Stimulated activated CD4-positive, alpha-beta T cell treated with anti-CD3 and anti-CD28 coated beads, Interleukin-2, amount 100 ng/mL, for 4 hours (primary cell): Measurements from ENCODE around the gene UBTF.

Experiments
- DNase-seq: peaks from one replicate; pipeline ENCODE4 v3.0.0-alpha.2; 2020; ENCODE audit warnings: low read depth

UBTF gene

DNA sequence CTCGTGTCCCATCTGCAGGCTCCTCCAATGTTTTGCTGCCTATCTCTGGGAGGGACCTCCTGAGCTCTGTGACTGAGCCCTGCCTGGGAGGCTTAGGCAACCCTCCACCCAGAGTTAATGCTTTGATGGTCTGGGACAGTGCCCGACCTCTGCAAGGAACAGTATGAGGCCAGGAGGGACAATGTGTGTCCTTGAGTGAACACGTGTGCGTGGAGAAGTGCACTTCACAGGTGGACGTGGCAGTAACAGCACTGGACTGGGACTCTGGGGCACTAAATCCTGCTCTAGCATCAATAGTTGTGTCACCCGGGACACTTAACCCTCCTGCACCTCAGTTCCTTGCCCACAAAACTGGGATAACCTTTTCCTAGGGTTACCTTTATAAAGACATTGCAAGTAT, 4.6 kb downstream of the UBTF start:
- DNase-seq, result no peak

GRCh38 chr17:44214230-44214494, 5.3 kb downstream of the UBTF start:
- DNase-seq, result no peak

DNA sequence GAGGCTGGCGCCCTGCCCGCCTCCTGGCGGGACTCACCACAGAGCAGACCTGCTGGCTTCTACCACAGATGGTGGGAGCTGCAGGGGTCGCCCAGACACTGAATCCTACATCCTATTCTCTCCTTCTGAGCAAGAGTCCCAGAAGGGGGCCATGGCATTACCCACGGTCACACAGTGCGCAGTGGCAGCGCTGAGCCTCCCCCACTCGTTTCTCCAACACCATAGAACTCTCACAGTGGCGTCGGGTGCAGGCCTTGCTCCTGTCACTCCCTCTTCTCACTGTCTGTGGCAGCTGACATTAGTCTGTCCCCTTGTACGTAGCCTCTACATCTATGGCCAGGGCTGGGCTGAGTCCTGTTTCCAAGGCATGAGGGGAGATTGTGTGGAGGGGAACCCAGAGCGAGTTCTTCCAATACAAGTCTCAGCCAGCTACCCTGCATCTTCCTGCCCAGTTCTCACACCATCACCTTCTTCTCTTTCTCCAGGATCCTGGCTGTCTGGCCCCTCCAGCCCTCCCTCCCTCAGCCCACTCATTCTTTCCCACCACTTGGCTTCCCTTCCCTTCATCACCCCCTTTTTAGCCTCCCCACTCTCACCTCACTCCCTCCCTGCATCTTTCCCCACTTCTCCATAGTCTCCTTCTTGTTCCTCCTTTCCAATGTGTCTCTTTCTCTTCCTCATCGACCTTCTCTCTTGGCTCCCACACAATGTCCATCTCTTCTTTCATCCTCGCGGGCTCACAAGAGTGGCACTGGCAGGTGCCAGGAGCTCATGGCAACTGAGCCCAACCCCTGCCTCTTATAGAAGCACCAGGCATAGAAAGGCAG, 5.9 kb downstream of the UBTF start:
- DNase-seq, result no peak

- DNase-seq, result no peak
These were observed 6.7 kb downstream of the UBTF start for GRCh38 chr17:44212507-44213402.

GRCh38 chr17:44211281-44212265, 7.9 kb downstream of the UBTF start:
- no peak for DNase-seq

DNA sequence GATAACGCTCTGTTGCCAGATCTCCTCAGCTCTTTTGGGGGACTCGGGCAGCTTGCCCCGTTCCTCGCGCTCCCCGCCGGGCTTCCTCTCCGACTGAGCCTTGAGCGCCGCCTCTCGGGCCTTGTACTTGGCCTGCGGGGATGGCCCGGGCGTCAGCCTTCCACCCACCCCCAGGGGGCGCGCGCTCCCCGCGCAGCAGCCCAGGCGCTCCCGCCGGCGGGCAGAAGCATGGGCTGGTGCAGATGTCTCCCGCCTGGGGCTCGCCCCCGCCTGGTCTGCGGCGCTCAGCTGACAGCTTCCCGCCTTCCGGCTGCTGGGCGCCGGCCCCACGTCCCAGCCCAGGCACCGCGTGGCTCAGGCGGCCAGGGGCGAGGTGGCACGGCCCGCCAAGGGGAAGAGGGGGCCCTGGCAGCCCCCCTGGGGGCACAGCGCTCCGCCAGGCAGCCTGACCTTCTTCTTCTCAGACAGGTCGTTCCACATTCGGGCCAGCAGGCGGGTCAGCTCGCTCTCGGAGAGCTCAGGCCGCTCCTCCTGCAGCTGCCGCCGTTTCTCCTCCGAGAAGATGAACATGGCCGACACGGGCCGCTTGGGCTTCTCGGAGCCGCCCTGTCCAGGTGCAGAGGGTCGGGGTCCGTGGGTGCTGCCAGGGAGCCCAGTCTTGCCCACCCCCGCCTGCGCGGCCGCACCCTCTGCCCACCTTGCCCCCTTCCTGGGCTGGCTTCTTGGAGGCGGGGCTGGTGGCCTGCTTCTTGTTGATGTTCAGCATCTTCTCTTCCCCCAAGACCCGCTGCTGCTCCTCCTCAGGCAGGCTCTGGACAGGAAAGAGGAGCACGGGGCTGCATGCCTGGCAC, 8.9 kb downstream of the UBTF start:
- DNase-seq, result peak; percentile 85

- no peak for DNase-seq
These were observed 9.6 kb downstream of the UBTF start for GRCh38 chr17:44209786-44210341.

- DNase-seq, result no peak
These were observed 11.7 kb downstream of the UBTF start for GRCh38 chr17:44207743-44208142.

DNA sequence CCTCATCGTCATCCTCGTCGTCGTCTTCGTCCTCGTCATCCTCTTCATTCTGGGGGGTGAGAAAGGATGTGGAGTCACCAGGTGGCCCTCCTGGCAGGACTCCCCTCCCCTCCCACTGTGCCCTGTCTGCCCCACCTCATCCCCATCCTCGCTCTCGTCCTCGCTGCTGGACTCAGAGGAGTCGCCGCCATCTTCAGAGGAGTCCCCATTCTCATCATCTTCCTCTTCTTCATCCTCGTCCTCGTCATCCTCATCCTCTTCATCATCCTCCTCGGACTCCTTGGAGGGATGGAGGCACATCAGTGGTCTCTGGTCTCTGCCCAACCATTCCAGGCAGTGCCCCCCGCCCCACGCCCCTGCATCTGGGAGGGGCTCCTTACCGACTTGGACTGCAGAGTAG, 12.2 kb downstream of the UBTF start:
- DNase-seq, result no peak

DNA sequence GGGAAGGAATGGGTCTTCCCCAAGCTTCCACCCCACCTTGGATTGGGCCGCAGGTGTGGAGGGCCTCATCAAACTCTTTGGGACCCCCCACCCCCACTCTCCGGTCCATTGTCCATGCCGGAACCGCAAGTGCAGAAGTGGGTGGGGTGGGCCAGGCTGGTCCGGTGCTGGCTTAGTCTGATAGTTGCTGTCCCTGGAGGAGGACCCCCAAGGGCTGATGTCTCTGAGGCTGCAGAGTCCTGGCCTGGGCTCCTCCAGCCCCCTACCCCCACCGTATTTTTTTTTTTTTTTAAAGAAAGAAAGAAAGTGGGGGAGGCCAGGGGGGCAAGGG, 12.7 kb downstream of the UBTF start:
- DNase-seq, result no peak

- no peak for DNase-seq
These were observed 13.3 kb downstream of the UBTF start for GRCh38 chr17:44205962-44206824.

GRCh38 chr17:44204441-44204882, 15.0 kb downstream of the UBTF start:
- no peak for DNase-seq

DNA sequence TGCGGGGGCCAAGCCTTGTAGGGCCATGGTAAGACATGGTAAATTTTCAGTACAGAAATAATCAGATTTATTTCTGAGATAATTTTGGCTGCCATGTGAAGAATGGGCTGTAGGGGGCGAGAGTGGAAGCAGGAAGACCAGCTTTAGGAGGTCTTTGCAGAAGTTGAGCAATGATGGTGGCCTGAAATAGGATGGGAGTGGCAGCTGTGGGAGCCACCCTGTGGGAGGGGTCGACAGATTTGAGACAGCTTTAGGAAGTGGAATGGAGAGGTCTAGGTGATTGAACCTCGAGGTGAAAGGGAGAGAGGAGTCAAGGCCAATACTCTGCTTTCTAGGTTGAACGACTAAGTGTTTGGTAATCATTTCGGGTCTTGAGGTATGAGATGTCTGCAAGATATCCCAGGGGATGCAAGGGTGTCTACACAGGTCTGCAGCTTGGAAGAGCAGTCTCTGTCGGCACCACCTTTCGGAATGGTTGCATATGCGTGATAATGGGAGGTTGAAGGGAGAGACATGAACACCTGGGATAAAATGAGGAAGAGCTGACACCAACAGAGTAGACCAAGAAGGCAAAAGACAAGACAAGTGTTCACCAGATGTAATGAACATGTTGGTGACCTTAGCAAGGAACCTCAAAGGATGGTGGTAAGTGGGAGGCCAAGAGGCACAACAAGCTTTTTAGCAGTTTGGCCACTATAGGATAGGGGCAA, 15.6 kb downstream of the UBTF start:
- DNase-seq, result no peak

DNA sequence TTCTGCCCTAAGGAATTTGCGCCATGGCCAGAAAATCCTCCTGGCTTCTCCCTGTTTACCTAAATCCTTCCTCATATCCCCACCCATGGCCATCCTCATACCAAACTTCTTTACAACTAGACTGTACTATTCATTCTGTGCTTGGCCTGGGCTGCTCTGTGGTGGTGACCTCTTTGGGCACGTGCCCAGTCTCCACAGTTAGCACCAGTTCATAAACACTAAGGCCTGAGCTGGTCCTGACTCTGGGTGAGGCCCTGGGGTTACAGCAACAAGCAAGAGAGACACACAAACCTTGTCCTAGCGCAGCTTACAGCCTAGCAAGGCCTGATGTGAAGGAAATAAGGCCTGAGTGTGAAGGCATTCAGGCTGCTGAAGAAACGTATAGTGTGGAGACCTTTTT, 16.7 kb downstream of the UBTF start:
- DNase-seq, result no peak

DNA sequence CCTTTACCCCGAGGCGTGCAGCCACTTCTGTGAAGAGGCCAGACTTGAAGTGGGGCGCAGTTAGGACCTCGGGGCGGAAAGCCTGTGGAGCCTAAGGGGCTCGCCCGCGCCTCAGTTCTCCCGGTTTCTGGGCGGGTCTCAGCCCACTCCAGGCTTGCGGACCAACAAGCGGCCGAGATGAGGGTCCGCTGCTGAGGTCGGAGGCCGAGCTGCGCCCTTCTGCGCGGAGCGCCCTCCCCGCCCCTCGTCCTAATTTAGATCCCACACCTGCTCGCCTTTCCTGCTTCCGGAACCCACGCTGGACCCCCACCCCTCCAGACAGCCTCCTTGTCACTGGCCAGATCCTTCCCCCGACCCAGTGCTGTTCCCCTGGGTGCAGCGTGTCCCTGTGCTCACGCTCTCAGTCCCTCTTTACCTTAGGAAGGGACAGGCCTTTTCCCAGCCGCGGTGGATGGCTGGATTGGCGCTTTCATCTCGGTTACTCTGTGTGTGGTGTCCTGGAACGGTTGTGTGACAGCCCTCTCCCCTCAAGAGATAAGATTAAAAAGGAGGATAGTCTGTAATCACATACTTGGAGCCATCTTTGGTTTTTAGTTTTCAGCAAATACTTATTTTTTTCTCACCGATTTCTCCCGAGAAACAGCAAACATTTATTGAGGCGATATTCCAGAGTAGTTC, 18.9 kb downstream of the UBTF start:
- no peak for DNase-seq

- peak; percentile 100 for DNase-seq
These were observed 19.7 kb downstream of the UBTF start, which contains the start of gene ATXN7L3 for GRCh38 chr17:44199553-44200477. ATXN7L3 (minus strand) TSS chr17:44199884; CDS start chr17:44198070, 1,814 bp downstream.

DNA sequence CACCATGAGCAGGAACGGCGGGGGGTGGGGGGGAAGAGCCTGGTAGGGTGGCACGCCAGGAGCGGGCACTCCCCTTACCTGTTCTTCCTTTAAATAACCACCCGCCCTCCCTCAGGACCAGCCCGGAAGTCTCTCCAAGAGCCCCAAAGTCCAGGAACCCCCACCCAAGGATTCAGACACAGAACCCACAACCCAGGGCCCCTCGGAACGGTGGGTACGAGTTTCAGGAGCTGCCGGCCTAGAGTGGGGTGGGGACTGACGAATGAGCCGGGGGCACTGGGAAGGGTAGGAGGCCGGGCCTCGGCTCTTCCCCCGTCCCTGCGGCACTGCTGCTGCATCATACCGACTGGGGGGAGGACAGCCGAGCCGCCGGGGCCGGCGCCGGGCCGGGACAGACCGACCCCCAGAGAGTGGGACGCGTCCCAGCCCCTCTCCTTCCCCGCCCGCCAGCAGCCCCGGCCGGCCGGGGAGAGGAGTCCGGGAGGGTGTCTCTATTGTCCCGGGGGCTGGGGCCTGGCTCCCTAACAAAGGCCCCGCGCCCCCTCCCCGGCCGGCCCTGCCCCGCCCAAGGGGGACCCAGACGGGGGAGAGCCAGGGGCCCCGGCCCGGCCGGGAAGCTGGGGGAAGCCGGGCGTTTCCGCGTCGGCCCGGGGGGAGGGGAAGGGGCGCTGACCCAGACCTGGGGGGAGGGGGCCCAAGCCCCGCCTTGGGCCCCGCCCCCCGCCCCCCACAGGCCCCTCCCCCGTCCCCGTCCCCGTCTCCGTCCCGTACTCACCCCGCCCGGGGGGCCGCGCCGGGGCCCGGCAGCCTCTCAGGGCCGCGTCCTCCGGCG, 20.5 kb downstream of the UBTF start:
- no peak for DNase-seq
